C4-2B (cell line): ENCODE data around the gene SCUBE1.

Experiments
- ZFX ChIP-seq: fragments of 450-650 bp; IDR thresholded peaks from 2 replicates; pipeline ENCODE4 v1.6.1; 2017
- TF ChIP-seq, protein P1 (sequence below): fragments of 450-650 bp; conservative IDR thresholded peaks from 2 replicates; pipeline ENCODE4 v1.5.1; 2017; ENCODE audit warnings: mild to moderate bottlenecking

DNA sequence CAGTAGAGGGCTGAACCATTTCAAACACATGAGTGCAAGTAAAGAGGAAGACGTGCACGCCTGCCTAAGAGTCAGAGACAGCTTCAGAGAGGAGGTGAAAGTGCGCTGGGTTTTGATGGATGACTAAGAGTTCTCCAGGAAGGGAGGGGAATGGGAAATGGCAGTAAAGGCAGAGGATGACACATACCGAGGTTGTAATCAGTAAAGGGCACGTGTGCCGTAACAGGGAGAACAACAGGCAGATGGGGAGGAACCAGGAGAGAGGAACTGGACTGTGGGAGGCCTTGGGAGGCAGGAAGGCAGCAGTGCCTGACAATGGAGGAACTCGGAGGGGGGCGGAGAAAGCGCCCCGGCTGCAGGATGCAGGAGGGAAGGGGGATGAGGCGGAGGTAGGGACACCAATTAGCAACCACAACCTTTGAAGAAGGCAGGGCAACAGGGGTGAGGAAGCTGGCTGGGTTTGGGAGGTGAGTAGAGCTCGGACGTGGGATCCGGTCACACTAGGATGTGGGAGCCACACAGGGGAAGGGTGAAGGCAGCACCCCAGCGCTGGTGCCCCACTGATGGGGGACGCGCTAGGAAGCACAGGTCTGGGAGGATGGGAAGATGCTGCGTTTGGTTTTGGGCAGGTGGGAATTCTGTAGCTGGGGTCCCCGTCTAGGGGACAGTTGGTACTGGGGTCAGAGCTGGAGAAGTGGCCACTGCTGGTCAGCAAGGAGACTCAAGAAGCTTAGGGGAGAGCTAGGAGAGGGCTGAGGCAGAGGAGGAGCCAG lies 67.4 kb downstream of the SCUBE1 start:
- TF ChIP-seq, protein P1, sequence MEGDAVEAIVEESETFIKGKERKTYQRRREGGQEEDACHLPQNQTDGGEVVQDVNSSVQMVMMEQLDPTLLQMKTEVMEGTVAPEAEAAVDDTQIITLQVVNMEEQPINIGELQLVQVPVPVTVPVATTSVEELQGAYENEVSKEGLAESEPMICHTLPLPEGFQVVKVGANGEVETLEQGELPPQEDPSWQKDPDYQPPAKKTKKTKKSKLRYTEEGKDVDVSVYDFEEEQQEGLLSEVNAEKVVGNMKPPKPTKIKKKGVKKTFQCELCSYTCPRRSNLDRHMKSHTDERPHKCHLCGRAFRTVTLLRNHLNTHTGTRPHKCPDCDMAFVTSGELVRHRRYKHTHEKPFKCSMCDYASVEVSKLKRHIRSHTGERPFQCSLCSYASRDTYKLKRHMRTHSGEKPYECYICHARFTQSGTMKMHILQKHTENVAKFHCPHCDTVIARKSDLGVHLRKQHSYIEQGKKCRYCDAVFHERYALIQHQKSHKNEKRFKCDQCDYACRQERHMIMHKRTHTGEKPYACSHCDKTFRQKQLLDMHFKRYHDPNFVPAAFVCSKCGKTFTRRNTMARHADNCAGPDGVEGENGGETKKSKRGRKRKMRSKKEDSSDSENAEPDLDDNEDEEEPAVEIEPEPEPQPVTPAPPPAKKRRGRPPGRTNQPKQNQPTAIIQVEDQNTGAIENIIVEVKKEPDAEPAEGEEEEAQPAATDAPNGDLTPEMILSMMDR, result no peak
- no peak for TF ChIP-seq ZFX
